Measurements from ENCODE around the gene TEKT1. TPM values are rescaled to one million over a fixed set of nuclear protein-coding genes. Genes with fewer than 3 reads are reported as not detected.

TEKT1 gene
- total RNA-seq, 1 experiment from 2014 or later: not detected

- Histone ChIP-seq H3K4me1 (ENCODE audit: control insufficient read depth, insufficient read depth, low read length) (no peaks in the 10 kb centered on the region), H3K4me3 (ENCODE audit: low read depth in 2 of 2, low read length in 2 of 2) (no peak overlapping the region), H3K36me3 (ENCODE audit: control insufficient read depth, insufficient read depth, low read length) (no peaks in the 10 kb centered on the region; the same call in 1 of the 2 replicates), H3K9me3 (ENCODE audit: control insufficient read depth, insufficient read depth, low read depth, low read length) (no peaks in the 10 kb centered on the region), H3K27ac (ENCODE audit: low read length) (no peak overlapping the region), H3K27me3 (ENCODE audit: control insufficient read depth, insufficient read depth, low read length) (no peaks in the 10 kb centered on the region; the same call in 1 of the 2 replicates)
- ATAC-seq (no peak), DNase-seq (ENCODE audit: low read depth, low spot score) (no peak)
- BruUV-seq (replicated peaks): no TSS peak
- ChIA-PET CTCF (no interaction called here), POLR2A (no interaction called here)
- intact Hi-C loops (cut with micrococcal nuclease; ENCODE audit: unreplicated experiment): no loop called here
- TF ChIP-seq CTCF (IDR thresholded peaks at IDR 0.05): no peak
- no peak for TF ChIP-seq POLR2AphosphoS5 (IDR thresholded peaks at IDR 0.05; ENCODE audit: low read depth, low read length)
- no peak for TF ChIP-seq REST (IDR thresholded peaks at IDR 0.05; ENCODE audit: insufficient read depth in 1 of 2, low read depth in 2 of 2, low read length in 1 of 2)
- no peak for TF ChIP-seq TCF7L2 (IDR thresholded peaks at IDR 0.05; ENCODE audit: low read depth, low read length)
- no peak for TF ChIP-seq SIN3A (IDR thresholded peaks at IDR 0.05; ENCODE audit: borderline replicate concordance, insufficient read depth, low read depth, low read length)
- in situ Hi-C loops (cut with HindIII; ENCODE audit: low pct_unique_long_range_greater_than_20kb, low sequenced_read_pairs): no loop called here
Observed at GRCh38 chr17:6862825-6863224, 31.3 kb upstream of the TEKT1 start.

- no peaks in the 10 kb centered on the region for H3K9me3 ChIP-seq (ENCODE audit: control insufficient read depth, insufficient read depth, low read depth, low read length)
- BruUV-seq (replicated peaks): no TSS peak
- H3K27ac ChIP-seq (ENCODE audit: low read length): no peak overlapping the region
- in situ Hi-C loops (cut with HindIII; ENCODE audit: low pct_unique_long_range_greater_than_20kb, low sequenced_read_pairs) (no loop called here), intact Hi-C loops (cut with micrococcal nuclease; ENCODE audit: unreplicated experiment) (no loop called here)
- no peak for TF ChIP-seq CTCF (IDR thresholded peaks at IDR 0.05)
- no peak for TF ChIP-seq POLR2AphosphoS5 (IDR thresholded peaks at IDR 0.05; ENCODE audit: low read depth, low read length)
- no peak for TF ChIP-seq REST (IDR thresholded peaks at IDR 0.05; ENCODE audit: insufficient read depth in 1 of 2, low read depth in 2 of 2, low read length in 1 of 2)
- TF ChIP-seq SIN3A (IDR thresholded peaks at IDR 0.05; ENCODE audit: borderline replicate concordance, insufficient read depth, low read depth, low read length): no peak
- TF ChIP-seq TCF7L2 (IDR thresholded peaks at IDR 0.05; ENCODE audit: low read depth, low read length): no peak
- H3K4me3 ChIP-seq (ENCODE audit: low read depth in 2 of 2, low read length in 2 of 2): no peak overlapping the region
- H3K36me3 ChIP-seq (ENCODE audit: control insufficient read depth, insufficient read depth, low read length): no peaks in the 10 kb centered on the region; the same call in 1 of the 2 replicates
- no peaks in the 10 kb centered on the region for H3K4me1 ChIP-seq (ENCODE audit: control insufficient read depth, insufficient read depth, low read length)
- H3K27me3 ChIP-seq (ENCODE audit: control insufficient read depth, insufficient read depth, low read length): no peaks in the 10 kb centered on the region; the same call in 1 of the 2 replicates
- CTCF ChIA-PET: no interaction called here
- POLR2A ChIA-PET: no interaction called here
- ATAC-seq (no peak), DNase-seq (ENCODE audit: low read depth, low spot score) (no peak)
Observed at GRCh38 chr17:6862122-6862521, 30.6 kb upstream of the TEKT1 start.
